Measurements from ENCODE around the gene BCL6. TPM values are rescaled to one million over a fixed set of nuclear protein-coding genes. Genes with fewer than 3 reads are reported as not detected.

BCL6 gene
- total and polyA plus RNA-seq, 2 donors (not counting 1 experiment from before 2014, with no cell fraction given) = 21.2 to 48.2 TPM

- ChIA-PET POLR2A (no interaction called here), CTCF (interaction anchor here (0.8 kb wide), 1 partner anchor 35 kb away, joined by 3 read pairs; no protein-coding TSS in a partner anchor)
- Mint-ChIP-seq H3K4me3 (no peak overlapping the region), H3K27me3 (no peaks in the 10 kb centered on the region), H3K27ac (no peak overlapping the region), H3K4me1 (peaks cover 2% of the 10 kb centered on the region), H3K9me3 (ENCODE audit: insufficient read depth) (no peaks in the 10 kb centered on the region)
- Histone ChIP-seq H3K36me3 (replicated peaks in 1 of 2; ENCODE audit: control extremely low read depth in 1 of 2, control insufficient read depth in 1 of 2, extremely low read depth in 1 of 2, insufficient read depth in 2 of 2, low read length in 1 of 2) (no peaks in the 10 kb centered on the region), H3K27ac (ENCODE audit: low read length in 2 of 2) (no peak overlapping the region), H3K4me3 (ENCODE audit: control extremely low read depth in 1 of 5, extremely low read depth in 1 of 5, insufficient read depth in 1 of 5, low read depth in 2 of 5, low read length in 4 of 5) (no peak overlapping the region), H3K9me3 (ENCODE audit: control extremely low read depth in 1 of 3, control insufficient read depth in 2 of 3, insufficient read depth in 1 of 3, low read length in 2 of 3) (no peaks in the 10 kb centered on the region), H2AFZ (ENCODE audit: insufficient read depth, low read depth, low read length, poor library complexity, severe bottlenecking) (no peak overlapping the region), H3K4me1 (ENCODE audit: control insufficient read depth in 2 of 2, insufficient read depth in 2 of 2, low read length in 2 of 2) (no peaks in the 10 kb centered on the region), H3K79me2 (ENCODE audit: control insufficient read depth, insufficient read depth, low read length) (no peaks in the 10 kb centered on the region), H3K27me3 (replicated peaks in 1 of 4; ENCODE audit: control extremely low read depth in 1 of 4, control insufficient read depth in 3 of 4, insufficient read depth in 4 of 4, low read length in 3 of 4) (no peaks in the 10 kb centered on the region), H3K4me2 (replicated peaks; ENCODE audit: low read depth, low read length, poor library complexity, severe bottlenecking) (no peak overlapping the region), H3K9ac (ENCODE audit: low read length) (no peak overlapping the region), H4K20me1 (ENCODE audit: control insufficient read depth, insufficient read depth, low read length, poor library complexity, severe bottlenecking) (no peaks in the 10 kb centered on the region)
- DNase-seq (no peak), ATAC-seq (ENCODE audit: low read depth) (no peak)
- TF ChIP-seq EZH2 (IDR thresholded peaks at IDR 0.05; ENCODE audit: borderline replicate concordance, insufficient read depth, low read depth, low read length, poor library complexity, severe bottlenecking) (no peak), CTCF (IDR thresholded peaks at IDR 0.05) (no peak)
- intact Hi-C loops (cut with micrococcal nuclease) = no loop called here
- WGBS (ENCODE audit: insufficient coverage) = 86% methylated on average over 1 of the region's 2 CpGs
Measured at GRCh38 chr3:187783098-187783497, 37.8 kb upstream of the BCL6 start.

GRCh38 chr3:187782006-187782405 lies 36.7 kb upstream of the BCL6 start:
- ChIA-PET POLR2A (no interaction called here), CTCF (no interaction called here)
- no peak for TF ChIP-seq EZH2 (IDR thresholded peaks at IDR 0.05; ENCODE audit: borderline replicate concordance, insufficient read depth, low read depth, low read length, poor library complexity, severe bottlenecking)
- no peak for TF ChIP-seq CTCF (IDR thresholded peaks at IDR 0.05)
- ATAC-seq (ENCODE audit: low read depth) (no peak), DNase-seq (no peak)
- Histone ChIP-seq H3K9me3 (ENCODE audit: control extremely low read depth in 1 of 3, control insufficient read depth in 2 of 3, insufficient read depth in 1 of 3, low read length in 2 of 3) (no peaks in the 10 kb centered on the region), H3K36me3 (replicated peaks in 1 of 2; ENCODE audit: control extremely low read depth in 1 of 2, control insufficient read depth in 1 of 2, extremely low read depth in 1 of 2, insufficient read depth in 2 of 2, low read length in 1 of 2) (no peaks in the 10 kb centered on the region), H3K4me3 (ENCODE audit: control extremely low read depth in 1 of 5, extremely low read depth in 1 of 5, insufficient read depth in 1 of 5, low read depth in 2 of 5, low read length in 4 of 5) (no peak overlapping the region), H2AFZ (ENCODE audit: insufficient read depth, low read depth, low read length, poor library complexity, severe bottlenecking) (no peak overlapping the region), H3K9ac (ENCODE audit: low read length) (no peak overlapping the region), H3K79me2 (ENCODE audit: control insufficient read depth, insufficient read depth, low read length) (no peaks in the 10 kb centered on the region), H3K27ac (ENCODE audit: low read length in 2 of 2) (no peak overlapping the region), H3K27me3 (replicated peaks in 1 of 4; ENCODE audit: control extremely low read depth in 1 of 4, control insufficient read depth in 3 of 4, insufficient read depth in 4 of 4, low read length in 3 of 4) (no peaks in the 10 kb centered on the region), H4K20me1 (ENCODE audit: control insufficient read depth, insufficient read depth, low read length, poor library complexity, severe bottlenecking) (no peaks in the 10 kb centered on the region), H3K4me2 (replicated peaks; ENCODE audit: low read depth, low read length, poor library complexity, severe bottlenecking) (no peak overlapping the region), H3K4me1 (ENCODE audit: control insufficient read depth in 2 of 2, insufficient read depth in 2 of 2, low read length in 2 of 2) (peaks cover 9 to 10% of the 10 kb centered on the region in 2 donors)
- peaks cover 13% of the 10 kb centered on the region for H3K4me1 Mint-ChIP-seq
- no CpG with 5 or more reads among the region's 3 CpGs for WGBS (ENCODE audit: insufficient coverage)
- no peaks in the 10 kb centered on the region for H3K9me3 Mint-ChIP-seq (ENCODE audit: insufficient read depth)
- H3K27ac Mint-ChIP-seq = no peak overlapping the region
- H3K4me3 Mint-ChIP-seq = no peak overlapping the region
- intact Hi-C loops (cut with micrococcal nuclease) = no loop called here
- H3K27me3 Mint-ChIP-seq = no peaks in the 10 kb centered on the region
